ENCODE data around the gene PRKCB.

Gene PRKCB

DNA sequence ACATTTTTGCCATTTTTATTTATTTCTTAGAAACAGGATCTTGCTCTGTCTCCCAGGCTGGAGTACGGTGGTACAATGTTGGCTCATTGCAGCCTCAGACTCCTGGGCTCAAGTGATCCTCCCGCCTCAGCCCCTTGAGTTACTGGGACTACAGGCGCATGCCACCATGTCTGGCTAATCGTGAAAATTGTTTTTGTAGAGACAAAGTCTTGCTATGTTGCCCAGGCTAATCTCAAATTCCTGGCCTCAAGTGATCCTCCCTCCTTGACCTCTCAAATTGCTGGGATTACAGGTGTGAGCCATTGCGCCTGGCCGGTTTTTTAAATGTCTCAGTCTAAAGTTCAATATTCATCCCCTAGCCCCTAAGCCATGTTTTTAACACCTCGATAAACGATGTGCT lies 237.5 kb downstream of the PRKCB start:
- no peak overlapping the region for H3K4me3 ChIP-seq (ENCODE audit: low read depth, low read length)
- DNase-seq (ENCODE audit: low read depth) = no peak
- no peak for TF ChIP-seq CTCF (IDR thresholded peaks at IDR 0.05; ENCODE audit: low read depth, low read length, missing control alignments)

- no peak for TF ChIP-seq CTCF (IDR thresholded peaks at IDR 0.05; ENCODE audit: low read depth, low read length, missing control alignments)
- H3K4me3 ChIP-seq (ENCODE audit: low read depth, low read length) = no peak overlapping the region
- DNase-seq (ENCODE audit: low read depth) = no peak
These were observed 238.8 kb downstream of the PRKCB start for GRCh38 chr16:24074574-24074973.

- DNase-seq (ENCODE audit: low read depth) = no peak
- no peak overlapping the region for H3K4me3 ChIP-seq (ENCODE audit: low read depth, low read length)
- no peak for TF ChIP-seq CTCF (IDR thresholded peaks at IDR 0.05; ENCODE audit: low read depth, low read length, missing control alignments)
These were observed 239.5 kb downstream of the PRKCB start for GRCh38 chr16:24075302-24075701.

DNA sequence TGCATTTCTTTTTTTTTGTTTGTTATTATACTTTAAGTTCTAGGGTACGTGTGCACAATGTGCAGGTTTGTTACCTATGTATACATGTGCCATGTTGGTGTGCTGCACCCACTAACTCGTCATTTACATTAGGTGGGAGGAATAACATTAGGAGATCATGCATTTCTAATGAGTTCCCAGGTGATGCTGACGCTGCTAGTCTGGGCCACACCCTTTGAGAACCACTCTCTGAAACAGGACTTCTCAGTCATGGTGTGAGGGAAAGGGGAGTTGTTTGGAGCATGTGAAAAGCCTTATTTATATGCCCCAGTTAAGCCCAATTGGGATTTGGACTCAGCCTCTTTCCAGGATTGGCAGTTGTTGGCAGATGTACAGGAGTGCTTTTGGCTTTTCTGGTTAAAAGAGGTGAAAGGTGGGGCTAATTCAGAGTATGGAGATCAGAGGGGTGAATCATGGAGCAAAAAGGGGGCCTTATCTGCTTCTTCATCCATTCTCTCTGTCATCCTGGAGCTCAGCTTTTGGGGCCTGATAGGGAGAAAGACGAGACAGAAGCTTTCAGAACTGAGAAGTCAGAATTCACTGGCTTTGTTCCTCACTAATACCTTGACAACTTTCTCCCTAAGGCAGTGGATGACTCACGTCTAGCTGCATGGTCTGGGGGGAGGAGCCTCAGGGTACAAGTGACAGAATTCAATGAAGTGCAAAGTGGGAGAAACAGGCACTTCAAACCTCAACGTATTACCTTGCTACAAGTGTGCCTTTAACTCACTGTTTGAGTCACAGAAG lies 240.3 kb downstream of the PRKCB start:
- TF ChIP-seq CTCF (IDR thresholded peaks at IDR 0.05; ENCODE audit: low read depth, low read length, missing control alignments) = no peak
- peak; percentile 18 for DNase-seq (ENCODE audit: low read depth)
- no peak overlapping the region for H3K4me3 ChIP-seq (ENCODE audit: low read depth, low read length)

DNA sequence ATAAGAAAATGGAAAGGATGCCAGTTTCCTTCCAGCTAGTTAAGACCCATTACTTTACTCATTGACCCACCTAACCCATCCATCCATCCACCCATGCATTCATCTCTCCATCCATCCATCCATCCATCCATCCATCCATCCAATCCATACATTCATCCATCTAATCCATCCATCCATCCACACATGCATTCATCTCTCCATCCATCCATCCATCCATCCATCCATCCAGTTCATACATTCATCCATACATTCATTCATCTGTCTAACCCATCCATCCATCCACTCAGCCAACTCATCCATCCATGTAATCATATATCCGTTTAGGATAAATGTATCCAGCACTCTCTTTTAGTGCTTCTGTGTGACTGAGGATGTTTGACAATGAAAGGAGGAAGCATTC lies 241.5 kb downstream of the PRKCB start:
- no peak for DNase-seq (ENCODE audit: low read depth)
- H3K4me3 ChIP-seq (ENCODE audit: low read depth, low read length) = no peak overlapping the region
- TF ChIP-seq CTCF (IDR thresholded peaks at IDR 0.05; ENCODE audit: low read depth, low read length, missing control alignments) = no peak

DNA sequence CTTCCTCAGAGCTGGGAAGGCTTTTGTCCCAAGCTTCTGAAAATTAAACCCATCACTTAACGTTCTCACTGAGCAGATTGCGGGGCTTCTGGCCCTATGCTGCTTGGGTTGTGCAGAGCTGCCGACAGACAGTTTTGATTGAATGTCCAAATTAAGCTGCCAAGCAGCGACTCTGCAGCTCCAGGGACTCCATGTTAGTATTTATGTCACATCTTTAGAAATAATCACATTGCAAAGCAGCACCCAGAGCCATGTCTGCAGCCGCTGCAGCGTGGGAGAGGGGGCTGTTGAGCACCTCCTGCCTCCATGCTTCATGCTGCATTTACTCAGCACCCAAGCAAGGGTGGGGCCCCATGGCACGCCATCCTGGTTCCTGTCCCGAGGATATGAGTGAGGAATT lies 242.2 kb downstream of the PRKCB start:
- no peak for DNase-seq (ENCODE audit: low read depth)
- no peak for TF ChIP-seq CTCF (IDR thresholded peaks at IDR 0.05; ENCODE audit: low read depth, low read length, missing control alignments)
- no peak overlapping the region for H3K4me3 ChIP-seq (ENCODE audit: low read depth, low read length)

DNA sequence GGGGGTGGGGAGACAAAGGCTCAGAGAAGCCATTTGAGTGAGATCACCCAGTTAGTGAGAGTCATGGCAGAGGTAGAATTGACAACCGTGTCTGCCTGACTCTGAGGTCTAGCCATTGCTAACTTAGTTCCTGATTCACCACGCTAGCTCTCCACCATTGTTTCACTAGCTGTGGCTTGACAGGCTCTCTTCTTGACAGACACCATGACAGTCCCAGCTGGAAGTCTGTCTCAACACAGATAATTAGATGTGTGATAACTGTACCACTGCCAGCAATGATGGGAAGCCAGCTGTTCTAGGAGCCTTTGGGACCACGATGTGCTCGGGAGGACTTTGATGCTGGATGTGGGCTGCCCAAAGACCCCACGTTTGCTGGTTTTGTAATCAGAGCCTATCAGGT lies 249.9 kb downstream of the PRKCB start:
- DNase-seq (ENCODE audit: low read depth) = no peak
- no peak for TF ChIP-seq CTCF (IDR thresholded peaks at IDR 0.05; ENCODE audit: low read depth, low read length, missing control alignments)
- H3K4me3 ChIP-seq (ENCODE audit: low read depth, low read length) = no peak overlapping the region

Measured in GM12864 (cell line).